ENCODE measurements around the gene PABPN1. TPM values are rescaled to one million over a fixed set of nuclear protein-coding genes. Genes with fewer than 3 reads are reported as not detected.
A peak's percentile ranks its signal among the peaks of the same experiment; 100 is the strongest.

PABPN1 gene
- total and polyA plus RNA-seq, 2 of the 13 experiments (the other 11 are each of a cell fraction or from before 2014, with no cell fraction given): 233 to 524 TPM

DNA sequence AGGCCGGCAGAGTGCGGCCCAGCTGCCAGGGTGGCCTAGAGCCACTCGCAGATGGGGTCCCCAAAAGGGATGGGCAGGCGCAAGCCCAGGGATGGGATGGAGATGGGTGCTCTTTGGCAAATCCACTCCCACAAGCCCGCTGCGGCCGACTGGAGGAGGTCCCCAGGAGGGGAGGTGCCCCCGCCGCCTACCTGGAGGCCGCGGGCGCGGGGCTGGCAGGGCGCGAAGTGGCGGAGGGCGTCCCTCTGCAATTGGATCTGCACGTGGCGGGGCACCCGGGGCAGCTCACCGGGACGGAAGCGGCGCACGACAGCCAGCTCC lies 19.3 kb upstream of the PABPN1 start (continued):
- peak; percentile 99 for TF ChIP-seq MTERF4 (CRISPR knock-in tag; IDR thresholded peaks at IDR 0.05)
- TF ChIP-seq MZF1 (CRISPR knock-in tag; IDR thresholded peaks at IDR 0.05; ENCODE audit: borderline replicate concordance): peak; percentile 70; the same call in 1 of the 2 replicates
- TF ChIP-seq ZNF83 (CRISPR knock-in tag; IDR thresholded peaks at IDR 0.05; ENCODE audit: borderline replicate concordance): peak; percentile 96; the same call in 1 of the 2 replicates
- TF ChIP-seq, protein P1, sequence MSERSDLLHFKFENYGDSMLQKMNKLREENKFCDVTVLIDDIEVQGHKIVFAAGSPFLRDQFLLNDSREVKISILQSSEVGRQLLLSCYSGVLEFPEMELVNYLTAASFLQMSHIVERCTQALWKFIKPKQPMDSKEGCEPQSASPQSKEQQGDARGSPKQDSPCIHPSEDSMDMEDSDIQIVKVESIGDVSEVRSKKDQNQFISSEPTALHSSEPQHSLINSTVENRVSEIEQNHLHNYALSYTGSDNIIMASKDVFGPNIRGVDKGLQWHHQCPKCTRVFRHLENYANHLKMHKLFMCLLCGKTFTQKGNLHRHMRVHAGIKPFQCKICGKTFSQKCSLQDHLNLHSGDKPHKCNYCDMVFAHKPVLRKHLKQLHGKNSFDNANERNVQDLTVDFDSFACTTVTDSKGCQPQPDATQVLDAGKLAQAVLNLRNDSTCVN (CRISPR knock-in tag; IDR thresholded peaks at IDR 0.05; ENCODE audit: borderline replicate concordance): peak; percentile 74
- TF ChIP-seq ZNF263 (CRISPR knock-in tag; IDR thresholded peaks at IDR 0.05): no peak; the same call in none of the 2 replicates
- TF ChIP-seq ZNF260 (CRISPR knock-in tag; IDR thresholded peaks at IDR 0.05; ENCODE audit: borderline replicate concordance, low read depth): no peak
- no peak; the same call in 1 of the 2 replicates for TF ChIP-seq KDM5A (IDR thresholded peaks at IDR 0.05; ENCODE audit: borderline replicate concordance, low read length)
- TF ChIP-seq CBFB (CRISPR knock-in tag; IDR thresholded peaks at IDR 0.05): no peak; the same call in none of the 2 replicates
- 0 out of 2 replicates have a peak, but pooled peaks have one; percentile 59 for TF ChIP-seq PBX3 (CRISPR knock-in tag; IDR thresholded peaks at IDR 0.05; ENCODE audit: borderline replicate concordance)
- TF ChIP-seq SALL1 (CRISPR knock-in tag; IDR thresholded peaks at IDR 0.05): peak; percentile 62
- TF ChIP-seq, protein P2, sequence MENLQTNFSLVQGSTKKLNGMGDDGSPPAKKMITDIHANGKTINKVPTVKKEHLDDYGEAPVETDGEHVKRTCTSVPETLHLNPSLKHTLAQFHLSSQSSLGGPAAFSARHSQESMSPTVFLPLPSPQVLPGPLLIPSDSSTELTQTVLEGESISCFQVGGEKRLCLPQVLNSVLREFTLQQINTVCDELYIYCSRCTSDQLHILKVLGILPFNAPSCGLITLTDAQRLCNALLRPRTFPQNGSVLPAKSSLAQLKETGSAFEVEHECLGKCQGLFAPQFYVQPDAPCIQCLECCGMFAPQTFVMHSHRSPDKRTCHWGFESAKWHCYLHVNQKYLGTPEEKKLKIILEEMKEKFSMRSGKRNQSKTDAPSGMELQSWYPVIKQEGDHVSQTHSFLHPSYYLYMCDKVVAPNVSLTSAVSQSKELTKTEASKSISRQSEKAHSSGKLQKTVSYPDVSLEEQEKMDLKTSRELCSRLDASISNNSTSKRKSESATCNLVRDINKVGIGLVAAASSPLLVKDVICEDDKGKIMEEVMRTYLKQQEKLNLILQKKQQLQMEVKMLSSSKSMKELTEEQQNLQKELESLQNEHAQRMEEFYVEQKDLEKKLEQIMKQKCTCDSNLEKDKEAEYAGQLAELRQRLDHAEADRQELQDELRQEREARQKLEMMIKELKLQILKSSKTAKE (CRISPR knock-in tag; IDR thresholded peaks at IDR 0.05; ENCODE audit: borderline replicate concordance): no peak
- peak; percentile 27; the same call in 1 of the 2 replicates for TF ChIP-seq NFE2 (CRISPR knock-in tag; IDR thresholded peaks at IDR 0.05)
- TF ChIP-seq HDAC1 (CRISPR knock-in tag; IDR thresholded peaks at IDR 0.05): no peak
- TF ChIP-seq MATR3 (CRISPR knock-in tag; IDR thresholded peaks at IDR 0.05): no peak
- TF ChIP-seq, protein P3, sequence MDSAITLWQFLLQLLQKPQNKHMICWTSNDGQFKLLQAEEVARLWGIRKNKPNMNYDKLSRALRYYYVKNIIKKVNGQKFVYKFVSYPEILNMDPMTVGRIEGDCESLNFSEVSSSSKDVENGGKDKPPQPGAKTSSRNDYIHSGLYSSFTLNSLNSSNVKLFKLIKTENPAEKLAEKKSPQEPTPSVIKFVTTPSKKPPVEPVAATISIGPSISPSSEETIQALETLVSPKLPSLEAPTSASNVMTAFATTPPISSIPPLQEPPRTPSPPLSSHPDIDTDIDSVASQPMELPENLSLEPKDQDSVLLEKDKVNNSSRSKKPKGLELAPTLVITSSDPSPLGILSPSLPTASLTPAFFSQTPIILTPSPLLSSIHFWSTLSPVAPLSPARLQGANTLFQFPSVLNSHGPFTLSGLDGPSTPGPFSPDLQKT (CRISPR knock-in tag; IDR thresholded peaks at IDR 0.05; ENCODE audit: borderline replicate concordance): peak; percentile 93; the same call in 1 of the 2 replicates
- no peak for TF ChIP-seq GTF2F1 (IDR thresholded peaks at IDR 0.05; ENCODE audit: low read length)
- no peak for TF ChIP-seq TCF12 (IDR thresholded peaks at IDR 0.05)
- no peak; the same call in none of the 2 replicates for TF ChIP-seq TCF12 (CRISPR knock-in tag; IDR thresholded peaks at IDR 0.05)
- no peak for TF ChIP-seq ZNF724P (CRISPR knock-in tag; IDR thresholded peaks at IDR 0.05; ENCODE audit: borderline replicate concordance)
- no peak; the same call in 1 of the 2 replicates for TF ChIP-seq KDM6A (CRISPR knock-in tag; IDR thresholded peaks at IDR 0.05; ENCODE audit: low read depth)
- peak; percentile 60; the same call in 1 of the 2 replicates for TF ChIP-seq ZNF792 (CRISPR knock-in tag; IDR thresholded peaks at IDR 0.05)
- TF ChIP-seq ZBTB7A (CRISPR knock-in tag; IDR thresholded peaks at IDR 0.05): peak; percentile 84
- TF ChIP-seq TBL1XR1 (IDR thresholded peaks at IDR 0.05; ENCODE audit: borderline replicate concordance, low read length, partially characterized antibody): no peak
- no peak for TF ChIP-seq AGO2 (optimal IDR thresholded peaks at IDR 0.05; ENCODE audit: low read depth, low read length)
- TF ChIP-seq HIVEP1 (CRISPR knock-in tag; IDR thresholded peaks at IDR 0.05): peak; percentile 98
